Neural progenitor cell (in vitro differentiated cells): ENCODE data around the gene PAQR5.

Source experiments
- EZH2 ChIP-seq: fragments of 200-600 bp; sonication (generic); IDR thresholded peaks from 2 replicates; pipeline ENCODE4 v1.6.1; 2017; ENCODE audit warnings: antibody characterized with exemption, mild to moderate bottlenecking, moderate library complexity
- EZH2phosphoT487 ChIP-seq: fragments of 200-600 bp; sonication (generic); IDR thresholded peaks from 2 replicates; pipeline ENCODE4 v1.6.1; 2017; ENCODE audit warnings: antibody characterized with exemption
- TF ChIP-seq, protein P1 (sequence below): fragments of 200-600 bp; sonication (generic); IDR thresholded peaks from 2 replicates; pipeline ENCODE4 v1.5.1; 2017; ENCODE audit warnings: antibody characterized with exemption, mild to moderate bottlenecking

DNA sequence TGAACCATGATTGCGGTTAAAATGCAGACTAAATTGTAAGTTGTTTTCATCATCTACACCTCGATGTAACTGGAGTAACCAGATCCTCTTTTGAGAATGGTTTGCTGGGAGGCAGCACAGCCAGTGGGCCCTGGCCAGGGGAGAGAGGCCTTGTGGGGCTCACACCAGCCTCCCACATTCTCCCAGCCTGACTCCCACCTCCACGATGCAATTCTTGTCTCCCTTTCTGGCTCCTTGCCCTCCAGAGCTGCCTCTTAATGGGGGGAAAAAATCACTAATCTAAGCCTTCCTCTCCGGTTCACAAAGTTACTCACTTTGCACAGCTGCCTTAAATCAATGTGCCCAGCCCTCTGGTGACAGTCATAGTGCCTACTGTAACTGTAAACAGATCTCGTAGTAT is 17.9 kb upstream of the PAQR5 start:
- TF ChIP-seq, protein P1, sequence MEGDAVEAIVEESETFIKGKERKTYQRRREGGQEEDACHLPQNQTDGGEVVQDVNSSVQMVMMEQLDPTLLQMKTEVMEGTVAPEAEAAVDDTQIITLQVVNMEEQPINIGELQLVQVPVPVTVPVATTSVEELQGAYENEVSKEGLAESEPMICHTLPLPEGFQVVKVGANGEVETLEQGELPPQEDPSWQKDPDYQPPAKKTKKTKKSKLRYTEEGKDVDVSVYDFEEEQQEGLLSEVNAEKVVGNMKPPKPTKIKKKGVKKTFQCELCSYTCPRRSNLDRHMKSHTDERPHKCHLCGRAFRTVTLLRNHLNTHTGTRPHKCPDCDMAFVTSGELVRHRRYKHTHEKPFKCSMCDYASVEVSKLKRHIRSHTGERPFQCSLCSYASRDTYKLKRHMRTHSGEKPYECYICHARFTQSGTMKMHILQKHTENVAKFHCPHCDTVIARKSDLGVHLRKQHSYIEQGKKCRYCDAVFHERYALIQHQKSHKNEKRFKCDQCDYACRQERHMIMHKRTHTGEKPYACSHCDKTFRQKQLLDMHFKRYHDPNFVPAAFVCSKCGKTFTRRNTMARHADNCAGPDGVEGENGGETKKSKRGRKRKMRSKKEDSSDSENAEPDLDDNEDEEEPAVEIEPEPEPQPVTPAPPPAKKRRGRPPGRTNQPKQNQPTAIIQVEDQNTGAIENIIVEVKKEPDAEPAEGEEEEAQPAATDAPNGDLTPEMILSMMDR, result no peak
- TF ChIP-seq EZH2phosphoT487 (no peak), EZH2 (no peak)
